HG03097 (cell line): ENCODE data around the gene AIF1.
"Not testable (repeated sequence)": the region's sequence is repeated elsewhere in the genome, so short reads cannot be mapped to it uniquely, and the experiment has no call there.

Source experiments
- ATAC-seq: cut with Tn5 transposase; IDR thresholded peaks from one replicate; pipeline ENCODE4 v1.9.1; 2021; ENCODE audit not compliant: unreplicated experiment, low FRiP score

AIF1 gene

DNA sequence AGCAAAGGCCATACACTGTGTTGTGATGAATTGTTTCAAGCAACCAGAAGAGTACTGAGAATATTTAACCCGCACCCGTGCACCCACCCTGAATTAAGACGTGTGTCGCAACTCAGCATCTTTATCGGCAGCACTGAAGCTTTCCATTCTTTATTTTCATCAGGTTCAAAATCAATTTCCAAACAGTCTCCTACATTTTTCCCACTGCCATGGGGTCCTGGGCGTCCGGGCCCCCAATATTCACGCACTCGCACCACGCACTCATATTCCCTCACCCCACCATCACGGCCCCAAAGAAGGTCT, 34.6 kb upstream of the AIF1 start:
- ATAC-seq, result no peak

DNA sequence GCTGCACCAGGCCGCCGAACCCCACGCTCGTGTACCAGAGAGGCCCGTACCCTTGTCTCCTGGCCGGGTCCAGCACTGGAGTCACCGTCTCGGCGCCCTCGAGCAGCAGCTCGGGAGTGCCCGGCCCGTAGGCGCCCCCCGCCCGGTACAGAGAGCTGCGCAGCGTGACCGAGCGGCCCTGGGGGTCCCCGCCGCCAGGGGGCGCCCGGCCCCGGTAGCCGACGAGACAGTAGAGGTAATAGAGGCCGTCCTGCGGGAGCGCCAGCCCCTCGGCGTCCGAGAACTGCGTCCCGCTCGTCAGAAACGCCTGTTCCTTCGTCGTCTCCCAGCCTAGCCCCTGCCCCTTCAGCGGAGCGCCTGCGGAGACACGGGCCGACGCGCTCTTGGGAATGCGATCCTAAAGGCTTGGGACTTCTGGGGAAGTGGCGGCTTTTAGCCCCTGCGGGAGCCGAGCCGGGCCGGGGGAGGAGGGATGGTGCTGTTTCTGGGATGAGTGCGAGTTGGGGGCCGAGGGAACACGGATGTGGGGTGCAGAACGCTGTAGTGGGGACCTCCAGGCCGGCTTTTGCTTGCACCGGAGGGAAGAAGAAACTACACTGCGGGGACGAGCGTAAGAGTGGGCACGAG, 34.1 kb upstream of the AIF1 start:
- ATAC-seq, result peak; percentile 58

DNA sequence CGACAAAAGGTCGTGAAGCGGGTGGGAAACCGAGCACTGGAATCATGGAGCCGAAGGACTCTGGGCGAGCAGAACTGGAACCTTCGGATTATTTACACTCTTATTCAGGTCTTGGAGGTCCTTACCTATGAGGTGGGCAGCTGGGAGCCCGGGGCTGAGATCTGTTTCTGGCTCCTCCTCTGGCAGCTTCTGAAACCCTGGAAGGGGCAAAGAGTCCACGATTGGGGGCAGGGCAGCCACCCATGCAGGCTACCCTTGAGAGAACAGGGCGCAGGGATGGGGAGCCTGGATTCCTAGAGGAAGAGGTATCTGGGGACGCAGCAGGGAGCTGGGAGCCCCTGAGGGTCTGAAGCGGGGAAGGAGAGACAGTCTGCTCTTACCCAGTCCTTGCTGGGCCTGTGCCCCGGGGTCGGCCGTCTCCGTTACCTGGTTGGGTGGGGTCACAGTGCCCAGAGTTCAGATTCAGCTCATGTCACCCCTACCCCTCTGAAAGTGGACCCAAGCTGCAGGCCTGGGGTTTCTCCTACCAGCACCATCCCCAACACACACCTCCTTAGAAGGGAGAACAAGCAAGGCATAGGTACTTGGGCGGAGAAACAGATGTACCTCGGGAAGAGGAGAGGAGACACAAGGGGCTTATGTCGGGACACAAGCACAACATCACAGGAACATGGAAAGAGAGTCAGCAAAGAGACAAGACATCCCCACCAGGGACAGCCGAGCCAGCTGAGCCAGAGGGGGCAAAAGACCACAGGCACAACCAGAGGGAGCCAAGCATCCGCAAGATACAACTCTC, 33.4 kb upstream of the AIF1 start:
- no peak for ATAC-seq

DNA sequence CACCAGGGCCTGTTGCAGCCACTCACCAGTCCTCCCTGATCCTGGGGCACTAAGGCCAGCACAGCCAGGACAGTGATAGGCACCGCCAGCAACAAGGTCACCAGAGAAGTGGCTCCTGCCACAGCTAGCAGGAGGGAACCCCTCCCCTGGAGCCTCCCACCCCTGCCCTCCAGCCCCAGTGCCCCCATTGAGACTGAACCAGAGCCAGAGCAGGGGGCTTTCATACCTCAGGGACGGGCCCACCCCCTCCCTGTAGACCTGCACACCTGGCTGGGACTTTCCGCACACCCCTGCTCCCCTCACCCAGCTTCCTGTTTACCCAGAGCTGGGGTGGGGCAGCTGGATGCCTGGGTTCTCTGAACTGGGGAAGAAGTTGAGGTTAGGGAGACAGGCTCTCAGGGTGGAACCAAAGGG, 32.8 kb upstream of the AIF1 start, which contains the start of gene LTB:
Gene LTB, minus strand, starts transcription at position 195 of the 414 bp plus-strand sequence. Its CDS starts 7 bp downstream, at position 188.
- no peak for ATAC-seq

DNA sequence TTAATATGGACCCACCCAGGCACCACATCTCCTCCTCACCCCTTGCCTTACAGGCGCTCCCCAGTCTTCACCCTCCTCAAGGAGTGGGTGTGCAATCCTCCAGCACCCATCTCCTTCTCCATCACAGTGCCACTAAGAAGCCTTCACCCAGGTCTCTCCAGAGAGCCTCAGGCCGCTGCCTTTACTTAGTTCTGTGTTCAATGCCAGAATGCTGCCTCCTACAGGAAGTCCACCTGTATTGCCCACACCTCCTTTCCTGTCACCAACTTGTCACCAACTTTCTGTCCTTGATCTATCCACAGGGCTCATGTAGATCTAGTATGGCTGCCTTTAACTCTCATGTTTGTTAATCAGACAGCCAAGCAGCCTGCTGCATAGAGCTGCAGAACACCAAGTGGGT, 29.5 kb upstream of the AIF1 start:
- no peak for ATAC-seq

DNA sequence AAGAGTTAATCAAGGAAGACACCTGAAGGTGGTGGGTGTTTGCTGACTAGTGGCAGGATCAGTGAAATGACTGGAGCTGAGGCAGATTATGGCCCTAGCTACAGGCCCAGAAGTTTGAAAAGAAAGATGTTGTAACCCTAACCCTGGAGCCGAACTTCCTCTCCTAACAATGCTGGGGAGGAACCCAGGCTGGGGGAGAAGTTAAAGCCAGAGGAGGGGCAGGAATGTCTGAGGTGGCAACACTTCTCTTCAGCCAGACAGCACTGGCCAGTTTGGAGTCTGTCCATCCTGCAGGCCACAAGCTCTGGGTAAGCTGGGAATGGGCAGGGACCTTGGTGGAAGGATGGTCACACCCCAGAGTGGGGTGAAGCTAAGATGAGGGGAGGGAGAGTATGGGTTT, 29.0 kb upstream of the AIF1 start, which contains the start of gene LST1:
Gene LST1, plus strand, starts transcription at position 270 of the 400 bp plus-strand sequence. CDS start 1,023 bp downstream, outside the sequence.
- no peak for ATAC-seq

DNA sequence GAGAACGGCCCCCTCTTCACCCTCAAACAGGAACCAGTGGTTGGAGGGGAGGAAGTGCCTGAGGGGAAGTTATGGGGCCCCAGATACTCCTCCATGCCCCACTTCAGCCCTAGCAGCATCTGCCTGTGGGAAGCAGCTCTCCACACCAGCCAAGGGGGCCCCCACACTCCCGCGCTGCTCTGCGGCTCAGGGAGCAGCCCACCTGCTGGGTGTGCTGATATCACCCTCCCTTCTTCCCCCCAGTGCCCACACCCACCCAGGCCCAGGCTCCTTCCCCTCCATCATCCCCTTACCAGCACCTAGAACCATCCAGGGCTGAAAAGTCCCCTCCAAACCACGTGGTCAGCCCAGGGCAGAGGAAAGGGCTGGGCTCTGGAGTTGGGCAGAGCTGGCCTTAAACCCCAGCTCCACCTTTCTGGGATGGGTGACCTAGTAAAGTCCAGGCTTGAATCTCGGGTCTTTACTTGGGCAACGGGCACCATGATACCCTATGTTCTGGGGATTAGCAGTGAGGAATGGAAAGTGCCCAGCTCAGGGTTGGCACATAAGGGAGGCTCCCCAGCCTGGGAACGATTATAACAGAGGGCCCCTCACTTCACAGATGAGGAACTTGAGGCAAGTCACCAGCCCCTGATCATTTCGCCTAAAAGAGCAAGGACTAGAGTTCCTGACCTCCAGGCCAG, 28.3 kb upstream of the AIF1 start:
- ATAC-seq, result no peak

DNA sequence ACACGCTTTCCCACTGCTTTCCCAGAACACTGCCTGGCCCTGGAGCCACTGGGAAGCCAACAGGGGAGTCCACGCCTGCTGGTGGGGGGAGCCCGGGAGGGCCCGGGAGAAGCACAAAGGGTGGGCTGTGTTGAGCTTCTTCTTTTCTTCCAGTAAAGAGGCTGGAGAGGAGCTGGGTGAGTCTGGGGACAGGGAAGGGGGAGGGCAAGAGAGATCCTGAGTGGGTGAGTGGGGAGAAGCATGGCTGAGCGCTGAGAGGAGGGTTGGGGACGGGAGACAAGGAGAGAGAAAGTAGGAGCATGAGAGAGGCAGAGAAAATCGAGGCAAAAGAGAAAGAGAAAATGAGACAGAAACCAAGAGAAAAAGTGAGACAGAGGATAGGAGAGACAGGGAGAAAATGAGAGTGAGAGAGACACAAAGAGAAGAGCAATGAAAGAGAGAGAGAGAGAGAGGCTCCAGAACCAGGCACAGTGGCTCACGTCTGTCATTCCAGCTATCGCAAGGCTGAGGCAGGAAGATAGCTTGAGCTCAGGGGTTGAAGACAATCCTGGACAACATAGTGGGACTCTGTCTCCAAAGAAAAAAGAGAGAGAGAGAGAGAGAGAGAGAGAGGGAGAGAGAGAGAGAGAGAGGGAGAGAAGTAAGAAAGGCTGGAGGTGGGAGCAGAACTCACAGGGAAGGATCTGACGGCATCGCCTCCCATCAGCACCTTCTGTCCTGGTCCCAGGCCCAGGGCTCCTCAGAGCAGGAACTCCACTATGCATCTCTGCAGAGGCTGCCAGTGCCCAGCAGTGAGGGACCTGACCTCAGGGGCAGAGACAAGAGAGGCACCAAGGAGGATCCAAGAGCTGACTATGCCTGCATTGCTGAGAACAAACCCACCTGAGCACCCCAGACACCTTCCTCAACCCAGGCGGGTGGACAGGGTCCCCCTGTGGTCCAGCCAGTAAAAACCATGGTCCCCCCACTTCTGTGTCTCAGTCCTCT, 26.9 kb upstream of the AIF1 start:
- no peak for ATAC-seq

DNA sequence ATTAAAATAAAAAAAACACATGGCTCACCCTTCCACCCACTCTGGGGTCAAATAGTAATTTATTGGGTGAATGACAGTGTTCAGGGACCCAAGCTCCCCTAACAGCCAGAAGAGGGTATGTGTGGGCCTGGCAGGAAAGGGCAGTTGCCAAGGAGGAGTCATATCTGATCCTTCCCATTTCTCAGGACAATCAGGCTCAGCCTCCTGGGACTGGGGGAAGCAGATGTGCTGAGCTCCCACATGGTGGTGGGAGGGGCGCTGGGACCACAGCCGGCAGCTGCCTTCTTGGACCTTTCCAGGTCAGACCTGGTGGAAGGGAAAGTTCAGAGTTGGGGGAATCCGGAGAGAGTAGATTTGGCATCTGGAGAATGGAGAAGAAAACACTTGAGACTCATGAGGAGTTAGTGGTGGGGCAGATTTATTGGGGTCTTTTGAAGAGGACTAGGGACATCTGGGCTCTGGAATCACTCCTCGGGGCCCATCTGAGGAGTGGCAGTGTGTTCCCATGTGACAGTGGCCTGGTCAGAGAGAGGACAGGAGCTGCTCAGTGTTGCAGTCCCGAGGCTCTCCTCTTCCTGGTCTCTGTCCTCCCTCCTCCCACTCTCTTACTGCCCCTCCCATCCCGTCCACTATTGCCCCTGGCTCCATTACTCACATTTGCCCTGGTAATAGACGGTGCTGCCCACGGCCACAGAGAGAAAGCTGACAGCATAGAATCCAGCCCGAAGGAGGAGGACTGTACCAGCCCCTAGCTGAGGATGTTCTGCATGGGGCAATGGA, 26.0 kb upstream of the AIF1 start:
- no peak for ATAC-seq

DNA sequence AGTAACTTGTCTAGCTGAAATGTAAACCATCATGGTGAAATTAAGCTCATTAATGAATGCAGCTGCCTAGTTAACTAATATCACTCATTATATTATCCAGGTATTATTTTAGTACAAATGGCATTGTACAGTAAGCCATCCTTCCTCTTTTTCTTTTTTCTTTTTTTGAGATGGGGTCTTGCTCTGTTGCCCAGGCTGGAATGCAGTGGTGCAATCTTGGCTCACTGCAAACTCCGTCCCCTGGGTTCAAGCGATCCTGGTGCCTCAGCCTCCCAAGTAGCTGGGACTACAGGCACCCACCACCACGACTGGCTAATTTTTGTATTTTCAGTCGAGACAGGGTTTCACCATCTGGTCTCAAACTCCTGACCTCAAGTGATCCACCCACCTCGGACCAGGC, 24.3 kb upstream of the AIF1 start:
- not testable (repeated sequence) for ATAC-seq

DNA sequence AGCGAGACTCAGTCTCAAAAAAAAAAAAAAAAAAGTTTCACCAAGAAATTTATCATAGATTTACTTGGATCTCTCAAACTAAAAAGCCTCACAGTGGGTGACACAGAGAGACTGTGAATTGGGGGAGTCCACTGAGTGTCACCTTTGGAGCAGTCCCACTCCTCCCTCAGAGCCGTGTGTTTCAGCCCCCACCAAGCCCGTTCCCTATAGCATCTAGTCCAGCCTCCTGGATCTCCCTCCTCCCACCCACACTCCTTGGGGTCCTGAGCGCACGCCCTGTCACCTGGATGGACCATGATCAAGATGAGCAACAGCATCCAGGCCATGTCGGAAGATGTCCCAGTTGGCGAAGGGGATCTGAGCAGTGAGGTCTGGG, 22.6 kb upstream of the AIF1 start:
- ATAC-seq, result no peak

DNA sequence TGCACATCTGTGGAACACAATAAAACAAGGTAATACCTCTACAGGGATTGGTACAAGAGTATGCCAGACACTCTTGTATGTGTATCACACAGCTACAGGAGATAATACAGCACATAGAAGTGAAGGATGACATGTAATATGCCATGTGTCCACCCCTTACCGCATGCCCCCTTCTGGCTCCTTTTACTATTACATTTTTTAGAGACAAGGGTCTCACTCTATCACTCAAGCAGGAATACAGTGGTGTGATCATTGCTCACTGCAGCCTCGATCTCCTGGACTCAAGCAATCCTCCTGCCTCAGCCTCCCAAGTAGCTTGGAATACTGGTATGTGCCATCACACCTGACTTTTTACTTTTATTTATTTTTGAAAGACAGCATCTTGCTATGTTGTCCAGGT, 18.0 kb upstream of the AIF1 start:
- no peak for ATAC-seq

DNA sequence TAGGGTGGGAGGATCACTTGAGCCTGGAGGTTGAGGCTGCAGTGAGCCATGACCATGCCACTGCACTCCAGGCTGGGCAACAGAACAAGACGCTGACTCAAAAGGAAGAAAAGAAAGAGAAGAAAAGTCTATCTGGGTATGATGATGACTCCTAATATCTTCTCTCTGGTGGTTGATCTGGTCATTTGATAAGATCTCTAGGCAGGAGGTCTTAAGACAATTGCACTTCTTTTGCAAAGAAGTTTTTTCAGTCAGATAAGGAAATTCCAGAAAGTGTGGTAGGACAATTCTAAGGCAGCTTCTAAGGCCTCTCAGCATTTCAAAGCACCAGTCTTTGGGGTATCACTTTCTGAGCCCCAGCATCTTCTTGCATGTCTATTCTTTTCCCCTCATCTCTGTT, 7.7 kb upstream of the AIF1 start:
- ATAC-seq, result no peak

DNA sequence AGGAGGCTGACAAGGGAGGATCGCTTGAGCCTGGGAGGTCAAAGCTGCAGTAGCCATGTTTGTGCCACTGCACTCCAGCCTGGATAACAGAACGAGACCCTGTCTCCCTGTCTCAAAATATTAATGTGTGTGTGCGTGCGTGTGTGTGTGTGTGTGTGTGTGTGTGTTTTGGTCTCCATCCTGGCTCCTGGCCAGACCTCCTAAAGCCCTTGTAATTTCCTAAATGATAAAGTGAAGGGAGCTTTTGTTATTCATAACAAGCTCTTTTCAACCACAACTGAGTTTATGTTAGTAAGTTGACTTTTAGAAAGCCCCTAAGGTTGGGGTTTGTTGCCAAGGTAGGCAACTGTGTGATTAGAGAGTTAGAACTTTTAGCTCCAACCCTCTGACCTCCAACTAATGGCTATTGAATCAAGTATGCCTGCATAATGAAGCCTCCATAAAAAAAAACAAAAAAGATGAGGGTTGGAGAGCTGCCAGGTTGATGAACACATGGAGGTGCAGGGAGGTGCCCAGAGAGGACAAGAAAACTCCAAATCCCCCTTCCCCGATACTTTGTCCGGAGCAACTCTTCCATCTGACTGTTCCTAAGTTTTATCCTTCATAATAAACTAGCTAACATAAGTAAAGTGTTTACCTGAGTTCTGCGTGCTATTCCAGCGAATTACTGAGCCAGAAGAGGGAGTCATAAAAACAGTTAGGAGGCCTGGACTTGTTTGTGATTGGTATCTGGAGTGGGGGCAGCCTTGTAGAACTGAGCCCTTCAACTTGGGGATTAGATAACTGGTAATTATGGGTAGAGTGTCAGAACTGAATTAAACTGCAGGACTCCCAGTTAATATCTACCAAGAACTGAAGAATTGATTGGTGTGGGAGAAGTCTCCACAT, 5.3 kb upstream of the AIF1 start:
- ATAC-seq, result no peak

DNA sequence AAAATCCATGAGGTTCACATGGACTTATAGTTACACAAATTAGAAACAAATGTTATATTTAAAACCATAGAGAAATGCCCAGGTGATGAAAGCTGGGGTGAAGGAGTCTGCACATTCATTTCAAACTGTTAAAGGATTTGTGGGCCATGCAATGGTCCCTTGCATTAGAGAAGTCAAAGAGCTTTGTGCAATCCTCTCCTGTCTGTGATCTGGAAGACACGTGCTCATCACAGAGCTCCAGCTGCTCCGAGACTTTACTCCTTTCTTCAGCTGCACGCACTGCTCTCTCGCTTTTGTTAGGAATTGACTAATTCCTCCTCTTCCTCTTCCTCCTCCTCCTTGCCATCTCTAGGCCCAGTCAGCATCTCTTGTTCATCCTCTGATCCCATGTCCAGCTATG, 4.1 kb upstream of the AIF1 start:
- no peak for ATAC-seq

DNA sequence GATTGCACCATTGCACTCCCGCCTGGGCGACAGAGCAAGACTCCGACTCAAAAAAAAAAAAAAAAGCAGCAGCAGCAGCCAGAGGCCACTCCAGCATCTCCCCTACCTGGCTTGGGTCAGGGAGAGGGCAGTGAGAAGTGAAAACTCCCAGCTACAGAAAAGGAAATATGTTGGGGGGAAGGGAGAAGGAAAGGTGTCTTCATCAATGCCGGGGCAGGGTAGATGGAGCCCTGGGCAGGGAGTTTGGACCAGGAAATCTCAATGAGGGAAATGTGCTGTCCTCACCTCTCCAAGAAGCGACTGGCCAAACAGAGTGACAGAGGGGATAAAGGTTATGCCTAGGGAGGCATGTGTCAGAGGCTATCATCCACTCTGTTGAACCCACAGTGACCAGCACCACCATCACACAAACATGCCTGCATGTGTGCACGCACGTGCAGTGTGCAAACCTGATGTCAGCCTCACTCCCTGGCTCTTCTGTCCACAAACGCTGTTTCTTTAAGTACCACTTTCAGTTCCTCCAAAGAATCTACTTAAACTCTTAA, 887 bp upstream of the AIF1 start:
- ATAC-seq, result no peak

DNA sequence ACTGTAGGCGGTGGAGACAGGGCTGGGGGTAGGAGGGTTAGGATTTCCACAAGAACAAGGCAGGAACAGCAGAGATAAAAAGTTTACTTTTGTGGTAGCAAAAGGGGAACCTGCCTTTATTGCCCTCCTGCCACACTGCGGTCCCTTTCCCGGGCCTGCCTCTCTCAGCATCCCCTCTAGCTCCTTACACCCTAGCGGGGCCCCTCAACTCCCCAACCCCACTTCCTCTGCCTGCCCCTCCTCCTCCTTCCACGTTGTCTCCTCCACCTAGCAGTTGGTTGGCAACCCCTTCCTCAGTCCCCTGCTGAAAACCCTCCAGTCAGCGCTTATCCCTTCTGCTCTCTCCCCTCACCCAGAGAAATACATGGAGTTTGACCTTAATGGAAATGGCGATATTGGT, 714 bp downstream of the AIF1 start:
- no peak for ATAC-seq

DNA sequence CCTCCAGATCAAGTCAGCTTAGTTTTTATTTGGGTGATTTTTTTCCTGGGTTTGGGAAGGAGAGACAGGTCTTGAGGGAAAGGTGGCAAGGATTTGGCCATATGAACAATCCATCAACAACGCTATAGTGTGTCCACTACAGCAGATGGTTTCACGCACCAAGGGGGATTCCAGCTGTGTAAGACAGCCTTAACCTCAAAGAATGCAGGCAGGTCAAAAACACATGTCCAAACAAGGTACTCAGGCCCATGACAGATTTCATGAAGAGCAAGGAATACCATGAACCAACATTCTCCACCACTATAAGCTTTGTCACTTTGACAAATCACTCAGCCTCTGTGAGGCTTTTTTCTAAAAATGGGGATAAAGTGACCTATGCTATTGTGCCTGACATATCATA, 2.0 kb downstream of the AIF1 start:
- no peak for ATAC-seq
